OCI-M1 (cell line): ENCODE data around the gene CERK.

ENCODE experiments used
- DNase-seq: peaks from one replicate; lab custom pipeline; 2025; lab: John Stamatoyannopoulos, UW

CERK gene

GRCh38 chr22:46731246-46732040 lies 6.6 kb downstream of the CERK start:
- no peak for DNase-seq

GRCh38 chr22:46730568-46731245 lies 7.3 kb downstream of the CERK start:
- DNase-seq: no peak

DNA sequence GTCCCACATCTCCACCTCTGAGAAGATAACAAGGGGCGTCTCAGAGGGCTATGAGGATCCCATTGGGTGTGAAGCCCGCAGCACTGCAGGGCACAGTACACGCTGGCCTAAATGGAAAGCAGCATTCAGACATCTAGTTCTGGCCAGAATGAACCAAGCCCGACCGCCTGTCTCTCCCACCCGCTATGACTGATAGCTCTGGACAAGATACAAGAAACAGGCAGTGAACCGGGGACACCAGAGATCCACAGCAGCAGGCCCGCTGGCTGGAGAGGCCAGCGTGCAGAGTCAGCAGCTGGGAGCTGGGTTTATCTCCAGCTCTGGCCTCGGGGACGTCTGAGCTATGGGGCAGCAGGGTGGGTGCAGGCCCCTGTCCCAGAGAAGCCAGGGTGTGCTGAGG lies 9.6 kb downstream of the CERK start:
- no peak for DNase-seq

DNA sequence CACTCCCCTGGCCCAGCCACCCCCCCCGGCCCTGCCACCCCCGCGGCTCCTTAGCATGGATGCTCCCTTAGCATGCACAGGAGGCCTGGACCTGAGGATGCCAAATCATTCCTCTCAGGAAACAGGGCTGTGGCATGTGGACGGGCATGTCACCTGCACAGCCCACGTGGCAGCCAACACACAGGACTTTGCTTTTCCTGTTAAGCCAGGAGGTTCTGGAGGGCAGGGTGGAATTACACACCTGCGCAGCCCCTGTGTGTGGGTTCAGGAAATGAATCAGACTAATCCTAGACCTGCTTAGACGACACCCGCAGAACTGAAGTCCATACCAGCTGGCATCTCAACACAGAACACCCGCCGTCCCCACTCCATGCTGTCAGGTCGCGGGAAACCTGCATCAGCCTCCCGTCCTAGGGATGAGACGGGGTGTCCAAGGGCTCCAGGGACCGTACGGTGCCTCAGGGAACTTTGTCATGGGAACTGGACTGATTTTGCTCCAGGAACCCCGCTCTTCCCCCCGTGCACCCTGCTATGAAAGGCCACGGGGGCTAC lies 10.2 kb downstream of the CERK start:
- DNase-seq: no peak

GRCh38 chr22:46726986-46727317 lies 11.1 kb downstream of the CERK start:
- DNase-seq: no peak

GRCh38 chr22:46726066-46726985 lies 11.7 kb downstream of the CERK start:
- no peak for DNase-seq

DNA sequence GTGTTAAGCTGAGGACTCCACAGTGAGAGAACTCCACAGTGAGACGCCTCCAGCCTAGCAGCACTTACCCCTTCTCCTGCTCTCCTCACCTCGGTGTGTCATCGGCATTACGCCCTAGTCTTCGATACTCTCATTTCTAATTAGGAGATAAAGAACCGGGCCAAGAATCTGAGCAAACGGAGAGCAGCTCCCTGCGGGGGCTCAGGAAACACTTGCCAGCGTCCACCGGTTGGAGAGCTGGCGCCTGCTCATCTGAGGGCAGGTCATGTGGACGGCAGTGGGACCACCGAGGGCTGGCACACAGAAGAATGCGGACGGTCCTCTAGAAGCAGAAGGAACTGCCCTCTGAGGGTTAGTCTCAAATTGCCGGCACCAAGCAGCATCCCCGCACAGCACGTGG lies 13.0 kb downstream of the CERK start:
- DNase-seq: no peak

GRCh38 chr22:46723882-46724281 lies 14.2 kb downstream of the CERK start:
- DNase-seq: no peak

DNA sequence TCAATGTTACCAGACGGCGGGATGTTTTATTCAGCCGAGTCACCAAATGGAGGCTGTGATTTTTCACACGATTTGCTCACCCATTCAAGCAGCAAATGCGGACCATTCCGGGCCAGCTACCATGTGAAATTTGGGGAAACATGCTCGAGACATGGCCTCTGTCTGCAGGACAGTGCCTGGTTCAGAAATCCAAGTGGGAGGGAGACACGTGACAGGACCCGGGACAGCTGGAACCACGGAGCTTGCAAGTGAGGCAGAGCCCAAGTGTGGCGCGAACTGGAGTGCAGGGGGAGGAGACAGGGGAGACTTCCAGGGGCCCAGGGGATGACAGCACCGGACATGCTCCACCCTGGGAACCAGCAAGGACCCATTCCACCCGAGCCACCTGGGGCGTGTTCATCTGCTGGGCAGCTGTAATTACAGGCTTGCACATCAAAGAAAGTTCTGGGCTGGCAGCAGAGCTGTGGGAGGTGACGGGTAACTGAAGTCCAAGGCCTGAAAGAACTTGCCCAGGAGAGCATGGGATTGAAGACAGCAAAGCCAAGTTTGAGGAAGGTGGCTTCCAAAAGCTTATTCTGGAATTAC lies 16.5 kb downstream of the CERK start:
- no peak for DNase-seq

DNA sequence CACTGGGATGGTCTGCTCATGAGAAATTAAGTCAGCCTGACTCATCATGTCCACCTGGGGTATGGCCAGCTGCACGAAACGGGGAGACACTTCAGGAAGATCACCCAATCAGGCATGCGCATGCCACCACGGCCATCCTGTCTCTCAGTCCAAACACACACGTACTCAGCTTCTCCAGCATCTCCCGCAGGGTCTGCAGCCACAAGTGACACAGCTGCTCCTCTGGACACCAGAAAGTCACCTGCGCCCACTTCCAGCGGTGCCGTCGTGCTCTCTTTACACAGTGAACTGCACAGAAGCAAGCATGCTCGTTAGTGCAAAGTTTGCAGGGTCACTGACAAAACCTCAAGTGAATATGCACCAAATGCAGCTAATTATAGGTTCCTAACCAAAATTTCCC lies 18.1 kb downstream of the CERK start:
- DNase-seq: no peak

DNA sequence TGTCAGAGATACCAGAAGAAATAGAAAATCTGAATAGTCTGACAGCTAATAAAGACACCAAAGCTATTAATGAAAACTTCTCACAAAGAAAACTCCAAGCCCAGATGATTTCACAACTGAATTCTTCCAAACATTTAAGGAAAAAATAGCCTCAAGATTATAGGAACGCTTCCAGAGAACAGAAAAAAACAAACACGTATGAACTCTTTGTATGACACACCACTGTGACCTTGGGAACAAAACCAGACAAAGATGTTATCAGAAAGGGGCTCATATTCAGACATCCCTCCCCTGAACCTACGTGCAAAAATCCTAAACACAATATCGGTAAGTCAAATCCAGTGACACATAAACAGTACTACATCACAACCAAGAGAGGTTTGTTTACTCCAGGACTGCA lies 23.5 kb downstream of the CERK start:
- no peak for DNase-seq

GRCh38 chr22:46712288-46712687 lies 25.8 kb downstream of the CERK start:
- no peak for DNase-seq

DNA sequence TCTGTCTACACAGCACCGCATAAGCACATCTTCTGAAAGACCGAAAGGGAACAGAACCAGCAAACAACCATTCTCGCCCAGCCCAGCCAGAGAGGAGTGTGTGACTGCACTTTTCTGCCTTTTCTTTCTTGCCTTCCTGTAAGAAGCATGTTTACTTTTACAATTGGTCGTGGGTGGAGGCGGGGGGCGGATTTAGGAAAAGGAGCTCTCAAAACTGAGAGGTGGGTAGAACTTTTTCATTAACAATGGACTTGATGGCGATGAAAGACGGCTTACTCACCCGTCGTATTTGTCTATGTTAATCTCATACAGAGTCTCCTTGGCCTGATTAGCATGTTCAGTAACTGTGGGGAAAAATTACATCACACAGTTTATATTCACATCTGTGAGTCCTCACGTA lies 27.2 kb downstream of the CERK start:
- DNase-seq: no peak

DNA sequence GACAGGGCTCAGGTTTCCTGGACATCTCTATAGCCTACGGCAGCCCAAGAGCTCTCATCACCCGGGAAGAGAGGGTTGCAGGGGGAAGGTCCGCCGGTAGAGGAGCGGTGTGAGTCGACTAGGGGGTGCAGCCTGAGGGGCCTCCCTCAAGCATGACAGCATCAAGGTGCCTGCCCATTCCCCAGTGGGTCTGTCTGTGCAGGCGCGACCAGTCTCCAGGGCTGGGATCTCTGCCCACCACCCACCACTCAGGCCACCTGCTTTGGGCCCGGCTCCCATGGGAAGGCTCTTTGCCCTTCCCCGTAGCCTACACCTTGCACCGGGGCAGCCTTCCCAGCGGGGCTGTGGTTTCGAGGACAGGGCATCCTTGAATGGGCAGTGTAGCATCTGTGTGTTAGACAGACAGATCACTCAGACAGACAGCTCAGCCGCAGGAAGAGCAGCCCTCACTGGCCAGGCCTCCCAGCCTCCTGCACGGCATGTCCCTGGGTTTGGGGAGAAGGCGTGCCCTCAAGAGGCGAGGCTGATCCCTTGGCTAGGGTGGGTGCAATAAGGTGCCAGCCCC lies 29.2 kb downstream of the CERK start:
- DNase-seq: no peak

DNA sequence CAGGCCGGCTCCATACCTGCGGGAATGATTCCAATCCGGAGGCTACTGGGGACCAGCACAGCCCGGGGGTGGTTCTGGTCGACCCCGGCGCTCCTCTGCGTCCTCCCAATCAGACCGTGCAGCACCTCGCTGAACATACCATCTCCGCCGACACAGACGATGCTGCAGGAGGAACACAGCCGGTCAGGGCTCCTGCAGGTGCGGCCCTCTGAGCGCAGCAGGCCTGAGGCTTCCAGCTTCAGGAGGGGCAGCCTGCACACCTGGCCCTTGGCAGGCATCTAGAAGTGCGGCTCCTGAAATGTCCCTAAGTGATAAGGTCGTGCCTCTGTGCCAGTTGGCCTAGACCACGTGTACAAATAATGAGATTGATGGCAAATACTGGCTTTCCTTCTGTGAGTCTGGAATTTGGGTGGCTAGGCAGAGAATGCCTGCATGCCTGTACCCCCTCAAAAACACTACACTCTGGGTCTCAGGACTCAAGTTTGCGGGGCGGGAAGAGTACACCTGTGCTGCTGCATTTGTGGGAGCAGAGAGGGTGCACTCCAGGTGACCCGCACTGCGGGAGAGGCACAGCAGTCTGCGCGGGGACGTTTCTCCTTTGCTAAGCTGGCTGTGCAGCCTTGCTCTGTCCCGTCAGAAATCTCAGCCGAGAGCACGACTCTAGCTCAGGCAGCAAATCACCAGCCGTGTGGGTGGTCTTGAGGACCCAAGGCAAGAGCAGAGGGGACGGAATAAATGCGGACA lies 30.1 kb downstream of the CERK start:
- no peak for DNase-seq

DNA sequence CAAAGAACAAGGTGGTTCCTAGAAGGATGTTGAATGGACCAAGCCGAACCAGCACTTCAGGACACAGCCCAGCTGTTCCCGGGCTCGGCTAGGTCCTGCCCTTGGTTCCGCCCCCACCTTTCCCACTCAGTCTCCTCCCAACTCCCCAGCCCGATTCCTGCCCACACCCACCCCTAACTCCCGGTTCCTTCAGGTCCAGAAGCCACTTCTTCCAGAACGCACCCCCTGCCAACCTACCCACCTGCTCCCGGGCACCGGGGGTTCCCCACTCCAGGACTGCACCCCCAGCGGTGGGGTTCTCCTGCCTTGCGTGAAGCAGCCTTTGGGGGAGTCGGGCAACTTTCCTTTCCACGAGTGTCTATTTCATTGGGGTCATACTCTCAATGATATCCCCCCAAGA lies 30.7 kb downstream of the CERK start:
- DNase-seq: no peak

GRCh38 chr22:46706060-46706459 lies 32.0 kb downstream of the CERK start:
- no peak for DNase-seq

GRCh38 chr22:46703996-46704370 lies 34.1 kb downstream of the CERK start:
- DNase-seq: no peak

DNA sequence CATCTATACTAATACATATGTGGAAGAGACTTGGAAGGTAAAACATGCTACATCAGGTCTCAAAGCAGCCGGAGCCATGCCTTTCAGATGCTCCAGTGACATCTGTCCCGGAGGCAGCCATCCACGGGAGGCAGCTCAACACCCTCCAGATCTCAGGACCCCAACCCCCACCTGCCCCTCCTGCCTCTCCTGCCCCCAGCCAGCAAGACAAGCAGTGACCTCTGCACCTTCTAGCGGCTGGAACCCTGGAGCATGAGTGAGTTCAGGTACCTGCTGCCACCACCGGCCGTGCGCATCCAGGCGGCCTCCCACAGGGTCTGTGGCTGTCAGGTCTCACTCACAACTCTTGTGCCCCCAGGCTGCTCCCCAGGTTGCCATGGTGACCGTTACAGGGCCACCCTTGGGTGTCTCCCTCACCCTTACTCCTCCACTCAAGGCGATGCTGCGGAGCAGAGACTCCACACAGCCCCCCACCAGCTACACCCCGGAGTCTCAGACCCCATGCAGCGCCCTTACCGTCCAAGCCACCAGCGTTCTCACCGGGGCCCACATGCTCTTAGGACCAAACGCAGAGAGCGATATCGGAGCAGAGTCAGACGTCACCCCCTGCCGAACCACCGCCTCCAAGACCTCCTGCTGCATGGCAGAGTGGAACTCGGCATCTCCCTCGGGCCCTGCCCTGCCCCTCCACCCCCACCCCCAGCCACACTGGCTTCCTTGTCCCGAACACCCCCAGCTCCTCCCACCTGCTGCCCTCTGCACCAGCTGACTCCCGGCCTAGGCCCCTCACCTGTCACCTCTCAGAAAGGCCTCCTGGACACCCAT lies 34.7 kb downstream of the CERK start:
- no peak for DNase-seq

DNA sequence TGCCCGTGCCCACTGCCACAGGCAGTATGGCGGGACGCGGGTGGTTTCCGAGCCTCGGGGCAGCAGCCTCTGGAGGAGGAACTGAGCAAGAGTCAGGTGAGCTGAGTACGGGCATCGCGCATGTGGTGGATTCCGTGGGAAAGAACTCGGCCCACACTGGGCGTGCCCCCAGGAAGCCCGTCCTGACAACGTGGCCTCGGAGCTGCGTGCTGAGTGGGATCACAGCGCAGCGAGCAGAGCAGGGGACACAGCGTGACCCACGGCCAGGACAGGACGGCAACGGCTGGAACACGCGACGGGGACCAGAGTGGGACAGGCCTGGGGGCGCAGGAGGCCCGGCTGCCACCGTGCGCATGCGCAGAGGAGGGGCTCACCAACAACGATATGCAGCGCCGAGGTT lies 36.8 kb downstream of the CERK start:
- DNase-seq: no peak
